Left lung (tissue), 10 donors: ENCODE data around the gene PHF23. TPM values are rescaled to one million over a fixed set of nuclear protein-coding genes. Genes with fewer than 3 reads are reported as not detected.

Source experiments
- ATAC-seq: fragments of 200-7000 bp; cut with Tn5 transposase; one replicate; pipeline ENCODE4 v1.9.1; 2020; ENCODE audit warnings: moderate library complexity
- DNase-seq, 4 donors: peaks; one replicate each; pipeline ENCODE4 v3.0.0-alpha.2; 2013 to 2020
- H3K27ac ChIP-seq, 2 donors: fragments of 200-600 bp; sonication (generic) in 1 of 2; one replicate each; pipeline versions ENCODE4 v1.5.0 to v1.8.0; 2020 to 2021
- H3K27me3 ChIP-seq, 2 donors: fragments of 200-600 bp; sonication (generic) in 1 of 2; one replicate each; pipeline versions ENCODE4 v1.5.0 to v1.8.0; 2020 to 2021
- H3K36me3 ChIP-seq, 2 donors: fragments of 200-600 bp; sonication (generic) in 1 of 2; one replicate each; pipeline versions ENCODE4 v1.5.0 to v1.8.0; 2020 to 2021
- H3K4me1 ChIP-seq, 2 donors: fragments of 200-600 bp; one replicate each; pipeline ENCODE4 v1.8.0; 2021
- H3K4me3 ChIP-seq, 2 donors: fragments of 200-600 bp; sonication (generic) in 1 of 2; one replicate each; pipeline versions ENCODE4 v1.5.0 to v1.8.0; 2020 to 2021; ENCODE audit warnings: mild to moderate bottlenecking in 1 of 2
- H3K9me3 ChIP-seq, 2 donors: fragments of 200-600 bp; sonication (generic) in 1 of 2; one replicate each; pipeline versions ENCODE4 v1.5.0 to v1.8.0; 2020 to 2021
- intact Hi-C, 2 donors: fragments of 100-400 bp; cut with DNase I; formaldehyde crosslinking; loops; one replicate each; pipeline versions ENCODE4 v1.11.2 to v1.14.2; 2022
- polyA plus RNA-seq, 6 donors: library from polyadenylated mRNA; unstranded; fragments of 120-200 nt; gene quantifications; one replicate each; pipeline ENCODE4 v1.2.1, GENCODE V29; 2013; ENCODE audit not compliant: insufficient read length in 6 of 6
- total RNA-seq, 2 donors: library from RNA; stranded (reverse); fragmentation: NEBNext Ultra II Directional; extraction: Animal tissue kit (Norgen Biotek cat#: 25700); gene quantifications; one replicate each; pipeline ENCODE4 v1.2.1, GENCODE V29; 2021
- TF ChIP-seq, protein P1 (sequence below), 2 donors: fragments of 200-600 bp; sonication (generic) in 1 of 2; IDR thresholded peaks; one replicate each; pipeline versions ENCODE4 v1.5.0 to v1.8.0; 2021; ENCODE audit warnings: antibody characterized with exemption in 2 of 2
- donor health status: DM: no; HTN: yes; CAD: no.
- donor health status: DM: no; HTN: no; CAD: no.

Gene PHF23
- total and polyA plus RNA-seq, 8 donors, result 31.1 to 51.2 (median 44.5) TPM

DNA sequence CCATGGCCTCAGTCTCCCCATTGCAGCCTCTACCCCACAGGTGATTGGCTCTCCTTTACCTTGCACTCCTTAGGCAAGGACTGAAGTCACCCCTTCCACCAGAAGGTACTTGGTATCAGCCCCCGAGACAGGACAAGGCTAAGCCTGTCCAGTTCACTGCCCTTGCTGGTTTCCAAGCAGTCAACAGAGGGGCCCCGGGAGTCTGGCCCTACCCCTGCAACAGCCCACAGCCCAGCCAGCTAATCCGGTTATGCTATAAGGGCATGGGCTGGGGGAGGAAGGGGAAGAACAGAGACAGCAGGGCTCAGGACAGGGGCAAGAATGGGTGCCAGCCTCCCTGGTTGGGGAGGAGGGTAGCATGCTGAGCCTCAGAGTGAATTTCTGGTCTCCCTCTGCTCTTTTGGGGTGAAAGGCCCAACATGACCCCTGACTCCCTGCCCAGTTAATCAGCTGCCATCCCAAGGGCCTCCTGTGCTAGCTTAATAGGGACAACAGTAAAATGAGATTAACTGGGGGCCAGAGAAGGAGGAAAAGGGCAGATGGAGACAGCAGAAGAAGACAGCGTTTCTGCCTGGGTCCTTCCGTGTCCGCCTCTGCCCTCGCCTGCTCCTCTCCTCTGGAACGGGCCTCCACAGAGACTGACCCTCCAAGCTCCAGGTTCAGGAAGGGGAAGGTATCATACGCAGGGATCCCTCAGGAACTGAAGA lies 30.4 kb downstream of the PHF23 start:
- no peak overlapping the region for H3K27ac ChIP-seq
- H3K4me1 ChIP-seq, result peaks cover 3 to 15% of the 10 kb centered on the region in 2 donors
- no peaks in the 10 kb centered on the region for H3K27me3 ChIP-seq
- no peaks in the 10 kb centered on the region for H3K36me3 ChIP-seq
- intact Hi-C loops, result no loop called here
- no peaks in the 10 kb centered on the region for H3K9me3 ChIP-seq
- peak in 1 of 4 donors; percentile 29 for DNase-seq
- ATAC-seq, result no peak
- TF ChIP-seq, protein P1, sequence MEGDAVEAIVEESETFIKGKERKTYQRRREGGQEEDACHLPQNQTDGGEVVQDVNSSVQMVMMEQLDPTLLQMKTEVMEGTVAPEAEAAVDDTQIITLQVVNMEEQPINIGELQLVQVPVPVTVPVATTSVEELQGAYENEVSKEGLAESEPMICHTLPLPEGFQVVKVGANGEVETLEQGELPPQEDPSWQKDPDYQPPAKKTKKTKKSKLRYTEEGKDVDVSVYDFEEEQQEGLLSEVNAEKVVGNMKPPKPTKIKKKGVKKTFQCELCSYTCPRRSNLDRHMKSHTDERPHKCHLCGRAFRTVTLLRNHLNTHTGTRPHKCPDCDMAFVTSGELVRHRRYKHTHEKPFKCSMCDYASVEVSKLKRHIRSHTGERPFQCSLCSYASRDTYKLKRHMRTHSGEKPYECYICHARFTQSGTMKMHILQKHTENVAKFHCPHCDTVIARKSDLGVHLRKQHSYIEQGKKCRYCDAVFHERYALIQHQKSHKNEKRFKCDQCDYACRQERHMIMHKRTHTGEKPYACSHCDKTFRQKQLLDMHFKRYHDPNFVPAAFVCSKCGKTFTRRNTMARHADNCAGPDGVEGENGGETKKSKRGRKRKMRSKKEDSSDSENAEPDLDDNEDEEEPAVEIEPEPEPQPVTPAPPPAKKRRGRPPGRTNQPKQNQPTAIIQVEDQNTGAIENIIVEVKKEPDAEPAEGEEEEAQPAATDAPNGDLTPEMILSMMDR (IDR thresholded peaks at IDR 0.05), result no peak
- H3K4me3 ChIP-seq, result no peak overlapping the region

GRCh38 chr17:7208027-7208571 lies 31.2 kb downstream of the PHF23 start:
- intact Hi-C loops, result no loop called here
- Histone ChIP-seq H3K27ac (no peak overlapping the region), H3K27me3 (no peaks in the 10 kb centered on the region), H3K4me3 (no peak overlapping the region), H3K36me3 (peaks cover 0 to 7% of the 10 kb centered on the region in 2 donors), H3K9me3 (no peaks in the 10 kb centered on the region), H3K4me1 (peaks cover 3 to 11% of the 10 kb centered on the region in 2 donors)
- peak in 1 of 4 donors; percentile 45 for DNase-seq
- ATAC-seq, result no peak
- TF ChIP-seq, protein P1 (IDR thresholded peaks at IDR 0.05), result no peak

GRCh38 chr17:7207120-7208001 lies 31.9 kb downstream of the PHF23 start:
- ATAC-seq (no peak), DNase-seq (peak in 1 of 4 donors; percentile 60)
- H3K27ac ChIP-seq, result no peak overlapping the region
- H3K4me3 ChIP-seq, result no peak overlapping the region
- peaks cover 3 to 11% of the 10 kb centered on the region in 2 donors for H3K4me1 ChIP-seq
- no peaks in the 10 kb centered on the region for H3K9me3 ChIP-seq
- peaks cover 0 to 13% of the 10 kb centered on the region in 2 donors for H3K36me3 ChIP-seq
- intact Hi-C loops, result no loop called here
- TF ChIP-seq, protein P1 (IDR thresholded peaks at IDR 0.05), result no peak
- H3K27me3 ChIP-seq, result no peaks in the 10 kb centered on the region

DNA sequence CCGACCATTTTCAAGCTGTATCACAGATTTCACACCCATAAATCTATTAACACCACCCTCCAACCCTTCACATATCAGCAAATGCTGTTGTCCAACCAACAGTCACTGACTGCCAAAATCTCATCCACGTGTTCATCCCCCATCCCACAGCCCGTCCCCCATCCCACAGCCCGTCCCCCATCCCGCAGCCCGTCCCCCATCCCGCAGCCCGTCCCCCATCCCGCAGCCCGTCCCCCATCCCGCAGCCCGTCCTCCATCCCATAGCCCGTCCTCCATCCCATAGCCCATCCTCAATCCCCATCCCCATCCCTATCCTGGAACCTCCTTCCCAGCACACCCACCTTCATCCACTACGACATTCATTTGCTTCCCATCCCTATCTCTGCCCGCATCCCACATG lies 33.7 kb downstream of the PHF23 start:
- H3K27ac ChIP-seq, result peak overlapping the region in 1 of 2 donors; percentile 41
- H3K27me3 ChIP-seq, result no peaks in the 10 kb centered on the region
- no peaks in the 10 kb centered on the region for H3K9me3 ChIP-seq
- DNase-seq (no peak), ATAC-seq (no peak)
- intact Hi-C loops, result no loop called here
- peaks cover 0 to 29% of the 10 kb centered on the region in 2 donors for H3K36me3 ChIP-seq
- H3K4me1 ChIP-seq, result peaks cover 0 to 11% of the 10 kb centered on the region in 2 donors
- TF ChIP-seq, protein P1 (IDR thresholded peaks at IDR 0.05), result no peak
- H3K4me3 ChIP-seq, result peak overlapping the region; percentile 43 to 53
